GM23338 (cell line): ENCODE data around the gene NELFCD. TPM values are rescaled to one million over a fixed set of nuclear protein-coding genes. Genes with fewer than 3 reads are reported as not detected.

Experiments
- ATAC-seq: fragments of 200-7000 bp; cut with Tn5 transposase; 3 replicates; pipeline ENCODE4 v1.9.1; 2020
- DNase-seq: peaks from one replicate; pipeline ENCODE4 v3.0.0-alpha.2; 2015; ENCODE audit warnings: low spot score
- H2AFZ ChIP-seq: fragments of 200-600 bp; sonication (generic); 2 replicates; pipeline ENCODE4 v1.8.0; 2016; ENCODE audit warnings: antibody characterized with exemption, mild to moderate bottlenecking, moderate library complexity
- H3F3A ChIP-seq: fragments of 200-600 bp; sonication (generic); replicated peaks from 2 replicates; pipeline ENCODE4 v1.8.0; 2017; ENCODE audit warnings: antibody characterized with exemption, mixed run types, low read depth
- H3K27ac ChIP-seq: fragments of 200-600 bp; sonication (generic); 2 replicates; pipeline ENCODE4 v1.6.1; 2016; ENCODE audit warnings: low read depth
- H3K27me3 ChIP-seq: fragments of 200-600 bp; sonication (generic); 2 replicates; pipeline ENCODE4 v1.8.0; 2016; ENCODE audit warnings: mild to moderate bottlenecking, mixed run types, moderate library complexity; ENCODE audit not compliant: insufficient read depth
- H3K36me3 ChIP-seq: fragments of 200-600 bp; sonication (generic); 2 replicates; pipeline ENCODE4 v1.8.0; 2016; ENCODE audit warnings: mild to moderate bottlenecking; ENCODE audit not compliant: insufficient read depth
- H3K4me1 ChIP-seq: fragments of 200-600 bp; sonication (generic); 2 replicates; pipeline ENCODE4 v1.8.0; 2016; ENCODE audit warnings: mild to moderate bottlenecking, moderate library complexity; ENCODE audit not compliant: insufficient read depth
- H3K4me2 ChIP-seq: fragments of 200-600 bp; sonication (generic); 2 replicates; pipeline ENCODE4 v1.7.1; 2017; ENCODE audit warnings: mixed run types
- H3K4me3 ChIP-seq: fragments of 200-600 bp; sonication (generic); 2 replicates; pipeline ENCODE4 v1.6.1; 2016; ENCODE audit warnings: mixed run types
- H3K79me2 ChIP-seq: fragments of 200-600 bp; sonication (generic); replicated peaks from 2 replicates; pipeline ENCODE4 v1.8.0; 2017; ENCODE audit warnings: mild to moderate bottlenecking; ENCODE audit not compliant: insufficient read depth
- H3K9me2 ChIP-seq: fragments of 200-600 bp; sonication (generic); 2 replicates; pipeline ENCODE4 v1.8.0; 2017; ENCODE audit not compliant: insufficient read depth
- H4K20me1 ChIP-seq: fragments of 200-600 bp; sonication (generic); replicated peaks from 2 replicates; pipeline ENCODE4 v1.8.0; 2017; ENCODE audit warnings: mild to moderate bottlenecking; ENCODE audit not compliant: insufficient read depth
- H3K27ac Mint-ChIP-seq: 2 replicates; pipeline ENCODE4 v1.8.0; 2020; ENCODE audit warnings: inconsistent platforms, mild to moderate bottlenecking, moderate library complexity, mixed read lengths
- H3K27me3 Mint-ChIP-seq: 3 replicates; pipeline ENCODE4 v1.8.0; 2022; ENCODE audit warnings: low read depth, mild to moderate bottlenecking, moderate library complexity, mixed read lengths, inconsistent platforms; ENCODE audit not compliant: insufficient read depth, poor library complexity
- H3K36me3 Mint-ChIP-seq: 3 replicates; pipeline ENCODE4 v1.8.0; 2021; ENCODE audit warnings: low read depth, mild to moderate bottlenecking, inconsistent platforms, moderate library complexity, mixed read lengths
- H3K4me1 Mint-ChIP-seq: 3 replicates; pipeline ENCODE4 v1.8.0; 2020; ENCODE audit warnings: mild to moderate bottlenecking, inconsistent platforms, mixed read lengths
- H3K4me3 Mint-ChIP-seq: 3 replicates; pipeline ENCODE4 v1.8.0; 2021; ENCODE audit warnings: moderate library complexity, mild to moderate bottlenecking, inconsistent platforms, mixed read lengths
- H3K9me3 Mint-ChIP-seq: 3 replicates; pipeline ENCODE4 v1.8.0; 2020; ENCODE audit warnings: moderate library complexity, mild to moderate bottlenecking, inconsistent platforms, mixed read lengths
- CTCF ChIP-seq, 2 experiments: fragments of 200-600 bp in 1 of 2; sonication (generic) in 1 of 2; conservative IDR thresholded peaks; 2 replicates each; pipeline versions ENCODE4 v1.5.1 to v1.6.1; 2016 to 2017; ENCODE audit warnings: antibody characterized with exemption in 2 of 2, low read depth in 2 of 2, mild to moderate bottlenecking in 2 of 2, moderate library complexity in 1 of 2
- ETS1 ChIP-seq: IDR thresholded peaks from 2 replicates; pipeline ENCODE4 v1.6.1; 2016; ENCODE audit warnings: antibody characterized with exemption
- NANOG ChIP-seq: IDR thresholded peaks from 2 replicates; pipeline ENCODE4 v1.6.1; 2016; ENCODE audit warnings: antibody characterized with exemption, borderline replicate concordance
- POLR2AphosphoS5 ChIP-seq: IDR thresholded peaks from 2 replicates; pipeline ENCODE4 v1.6.1; 2016; ENCODE audit warnings: antibody characterized with exemption, low read depth
- ZNF114 ChIP-seq: fragments of 250-450 bp; sonication (Bioruptor Pico); IDR thresholded peaks from 2 replicates; pipeline ENCODE4 v1.5.0; 2020; ENCODE audit warnings: mild to moderate bottlenecking, moderate library complexity
- ZNF462 ChIP-seq: fragments of 250-450 bp; sonication (Bioruptor Pico); IDR thresholded peaks from 2 replicates; pipeline ENCODE4 v1.5.0; 2020; ENCODE audit warnings: mild to moderate bottlenecking, moderate library complexity
- polyA plus RNA-seq: library from polyadenylated mRNA; unstranded; fragments of >200 nt; fragmentation: Nextera tagmentation; extraction: Ambion mirVana; gene quantifications from 2 replicates; pipeline ENCODE4 v1.2.1, GENCODE V29; 2016
- total RNA-seq: library from RNA; depleted of rRNA; stranded (reverse); fragments of >200 nt; shearing (Covaris generic); gene quantifications from 2 replicates; pipeline ENCODE4 v1.2.3, GENCODE V29; 2014

Gene NELFCD
- total and polyA plus RNA-seq, 2 experiments from 2014 or later: 52.9 to 75.8 TPM

GRCh38 chr20:59027741-59028320 lies 46.8 kb downstream of the NELFCD start (continued):
- no peak for TF ChIP-seq ZNF462 (CRISPR knock-in tag)
- TF ChIP-seq ETS1: no peak
- TF ChIP-seq POLR2AphosphoS5: no peak
- TF ChIP-seq CTCF (conservative IDR thresholded peaks at IDR 0.05; ENCODE audit: low read depth in 2 of 2): no peak

GRCh38 chr20:59028812-59029211 lies 47.8 kb downstream of the NELFCD start:
- no peak overlapping the region for H3K4me3 ChIP-seq
- H3K27me3 ChIP-seq: 0 out of 2 replicates have a peak, but pooled peaks cover 4% of the 10 kb centered on the region
- H3K79me2 ChIP-seq: peaks cover 50% of the 10 kb centered on the region
- H3K4me1 ChIP-seq: peaks cover 32% of the 10 kb centered on the region
- no peak overlapping the region for H3K27ac Mint-ChIP-seq
- no peaks in the 10 kb centered on the region for H3K9me3 Mint-ChIP-seq
- 0 out of 2 replicates have a peak, but pooled peaks cover 2% of the 10 kb centered on the region for H3F3A ChIP-seq
- DNase-seq: no peak
- H3K9me2 ChIP-seq: no peaks in the 10 kb centered on the region
- peaks cover 39% of the 10 kb centered on the region for H3K4me1 Mint-ChIP-seq
- peaks cover 34% of the 10 kb centered on the region for H3K36me3 ChIP-seq
- H3K36me3 Mint-ChIP-seq: peaks cover 66% of the 10 kb centered on the region
- H2AFZ ChIP-seq: no peak overlapping the region
- no peak overlapping the region for H3K27ac ChIP-seq
- H3K4me2 ChIP-seq: no peak overlapping the region
- ATAC-seq: no peak
- peaks cover 43% of the 10 kb centered on the region for H4K20me1 ChIP-seq
- H3K4me3 Mint-ChIP-seq: no peak overlapping the region
- TF ChIP-seq ZNF114 (CRISPR knock-in tag): no peak
- TF ChIP-seq NANOG: no peak
- no peak for TF ChIP-seq POLR2AphosphoS5
- peaks cover 30% of the 10 kb centered on the region for H3K27me3 Mint-ChIP-seq
